Heart left ventricle (tissue), 13 donors: ENCODE data around the gene SELENOV.

ENCODE experiments used
- CTCF ChIP-seq, 12 donors: fragments of 200-600 bp; sonication (generic) in 4 of 12; IDR thresholded peaks; one replicate each; pipeline versions ENCODE4 v1.5.0 to v1.8.0; 2018 to 2022; ENCODE audit warnings: antibody characterized with exemption in 12 of 12, mild to moderate bottlenecking in 5 of 12
- POLR2A ChIP-seq, 2 donors: fragments of 450-650 bp; IDR thresholded peaks; one replicate each; pipeline ENCODE4 v1.6.1; 2017; ENCODE audit warnings: antibody characterized with exemption in 2 of 2, mild to moderate bottlenecking in 2 of 2, moderate library complexity in 2 of 2
- donor health status: ischemic (EF 13 %, LVEDD 7.1; RV severe dilation, severe dysfunction).
- donor health status: DM: no; HTN: yes; CAD: no.
- donor health status: DM: no; HTN: no; CAD: no.
- donor health status: ischemic (EF 25% LVEDD 6.9; RV normal size, moderate dysfunction).
- donor health status: ischemic (EF 25% LVEDD 5.7; RV mildly dilated, moderate dysfunction).
- donor health status: ischemic (EF 35%, LVEDD 5.7; RV mildly dilated, moderate dysfunction).
- donor health status: nonischemic (EF 11% LVEDD 7.7; RV severe dilation, severe dysfunction).
- donor health status: DM: yes; HTN: yes; CAD: no.
- donor health status: PGD.
- donor health status: ischemic (EF 29% LVEDD 5.4; RV normal size, mild dysfunction).
- donor health status: nonischemic (EF 23%, LVEDD 6.1; RV moderate dilation, normal function).

- TF ChIP-seq CTCF (IDR thresholded peaks at IDR 0.05) (no peak), POLR2A (IDR thresholded peaks at IDR 0.05) (no peak)
Observed at GRCh38 chr19:39501340-39501739, 13.6 kb upstream of the SELENOV start.
